A549 treated with Hydrocortisone at 1 μM for 4 hours (cell line): Measurements from ENCODE around the gene KRT12. TPM values are rescaled to one million over a fixed set of nuclear protein-coding genes. Genes with fewer than 3 reads are reported as not detected.

Experiments used
- total RNA-seq: library from RNA; stranded (reverse); fragments of 200-300 nt; extraction: Qiagen RNA extraction; gene quantifications from 5 replicates; pipeline ENCODE4 v1.2.3, GENCODE V29; 2022

Gene KRT12
- total RNA-seq, result not detected in 5 replicates

GRCh38 chr17:40866838-40867237, at the start of gene KRT12:
KRT12 (minus strand) TSS chr17:40867223; CDS start chr17:40867186, 37 bp downstream.

GRCh38 chr17:40884708-40885512, 17.9 kb upstream of the KRT12 start, which contains the start of gene KRT20:
KRT20 (minus strand) TSS chr17:40885242; CDS start chr17:40885185, 57 bp downstream.

GRCh38 chr17:40822132-40822812, 44.8 kb downstream of the KRT12 start, which contains the start of gene KRT10:
KRT10 (minus strand) TSS chr17:40822614; CDS start chr17:40822585, 29 bp downstream.

Other genes with a start within 250 kb of the KRT12 start
- 103 to 112 TPM (median 105 TPM) in 5 replicates for gene SMARCE1, start 219.4 kb downstream of the KRT12 start, total RNA-seq
- 0.31 to 0.58 TPM (median 0.43 TPM) in 4 of 5 replicates, not detected in the other for gene KRT222, start 202.0 kb downstream of the KRT12 start, total RNA-seq
- gene KRT24, start 163.5 kb downstream of the KRT12 start, total RNA-seq, result not detected in 5 replicates
- gene KRT25, start 111.9 kb downstream of the KRT12 start, total RNA-seq, result not detected in 5 replicates
- not detected in 5 replicates for gene KRT26, start 95.0 kb downstream of the KRT12 start, total RNA-seq
- 0.06 TPM in 1 of 5 replicates, not detected in the others for gene KRT27, start 84.7 kb downstream of the KRT12 start, total RNA-seq
- gene KRT28, start 67.3 kb downstream of the KRT12 start, total RNA-seq, result not detected in 5 replicates
- 61.8 to 120 TPM (median 113 TPM) in 5 replicates for gene KRT10, start 44.6 kb downstream of the KRT12 start, total RNA-seq
- gene KRT20, start 18.0 kb upstream of the KRT12 start, total RNA-seq, result 0.14 to 0.41 TPM (median 0.17 TPM) in 5 replicates
- gene KRT23, start 70.4 kb upstream of the KRT12 start, total RNA-seq, result 0.08 to 0.29 TPM (median 0.11 TPM) in 4 of 5 replicates, not detected in the other
- not detected in 5 replicates for gene KRT39, start 99.7 kb upstream of the KRT12 start, total RNA-seq
- gene KRT40, start 117.1 kb upstream of the KRT12 start, total RNA-seq, result not detected in 5 replicates
- not detected in 5 replicates for gene KRTAP3-3, start 126.9 kb upstream of the KRT12 start, total RNA-seq
- 0.26 to 0.44 TPM (median 0.29 TPM) in 5 replicates for gene KRTAP3-2, start 132.7 kb upstream of the KRT12 start, total RNA-seq
- 0.24 TPM in 1 of 5 replicates, not detected in the others for gene KRTAP3-1, start 141.9 kb upstream of the KRT12 start, total RNA-seq
- not detected in 5 replicates for gene KRTAP1-5, start 160.0 kb upstream of the KRT12 start, total RNA-seq
- gene KRTAP1-4, start 163.0 kb upstream of the KRT12 start, total RNA-seq, result not detected in 5 replicates
- gene KRTAP1-3, start 167.7 kb upstream of the KRT12 start, total RNA-seq, result not detected in 5 replicates
- not detected in 5 replicates for gene KRTAP1-1, start 174.2 kb upstream of the KRT12 start, total RNA-seq
- not detected in 5 replicates for gene KRTAP2-1, start 180.1 kb upstream of the KRT12 start, total RNA-seq
- gene KRTAP2-2, start 188.0 kb upstream of the KRT12 start, total RNA-seq, result not detected in 5 replicates
- 0.20 to 0.22 TPM in 2 of 5 replicates, not detected in the others for gene KRTAP2-3, start 192.9 kb upstream of the KRT12 start, total RNA-seq
- not detected in 5 replicates for gene KRTAP2-4, start 198.7 kb upstream of the KRT12 start, total RNA-seq
- not detected in 5 replicates for gene KRTAP4-7, start 216.9 kb upstream of the KRT12 start, total RNA-seq
- gene KRTAP4-8, start 230.9 kb upstream of the KRT12 start, total RNA-seq, result not detected in 5 replicates
- gene KRTAP4-16, start 235.0 kb upstream of the KRT12 start, total RNA-seq, result not detected in 5 replicates
- not detected in 5 replicates for gene KRTAP4-9, start 238.2 kb upstream of the KRT12 start, total RNA-seq